HEK293 (cell line): ENCODE measurements around the gene GNMT.
A peak's percentile ranks its signal among the peaks of the same experiment; 100 is the strongest.

Experiments
- GLI4 ChIP-seq: fragments of 450-650 bp; formaldehyde crosslinking; IDR thresholded peaks from 2 replicates; pipeline ENCODE4 v1.5.1; 2016; ENCODE audit warnings: missing biosample characterization, missing genetic modification characterization
- HOXA7 ChIP-seq: sonication (generic); formaldehyde crosslinking; IDR thresholded peaks from 2 replicates; pipeline ENCODE4 v1.8.1; 2022; ENCODE audit warnings: missing genetic modification reagents, borderline replicate concordance
- SALL2 ChIP-seq: fragments of 450-650 bp; formaldehyde crosslinking; IDR thresholded peaks from 2 replicates; pipeline ENCODE4 v1.5.0; 2017; ENCODE audit warnings: missing biosample characterization, mild to moderate bottlenecking, missing genetic modification characterization, borderline replicate concordance
- SCRT1 ChIP-seq: fragments of 450-650 bp; formaldehyde crosslinking; IDR thresholded peaks from 2 replicates; pipeline ENCODE4 v1.5.1; 2016; ENCODE audit warnings: missing biosample characterization, missing genetic modification characterization, borderline replicate concordance
- SP2 ChIP-seq: fragments of 450-650 bp; formaldehyde crosslinking; IDR thresholded peaks from 2 replicates; pipeline ENCODE4 v1.5.1; 2016; ENCODE audit warnings: missing biosample characterization, missing genetic modification characterization
- TCF7L2 ChIP-seq: IDR thresholded peaks from 2 replicates; pipeline ENCODE4 v1.6.1; 2011; ENCODE audit warnings: low read depth, mild to moderate bottlenecking, inconsistent platforms, low read length, moderate library complexity, borderline replicate concordance
- ZBTB48 ChIP-seq: fragments of 450-650 bp; formaldehyde crosslinking; IDR thresholded peaks from 2 replicates; pipeline ENCODE4 v1.5.1; 2016; ENCODE audit warnings: missing biosample characterization, missing genetic modification characterization
- ZBTB8A ChIP-seq: fragments of 450-650 bp; formaldehyde crosslinking; IDR thresholded peaks from 2 replicates; pipeline ENCODE4 v1.5.1; 2016; ENCODE audit warnings: missing biosample characterization, missing genetic modification characterization
- ZNF112 ChIP-seq: fragments of 450-650 bp; formaldehyde crosslinking; IDR thresholded peaks from 2 replicates; pipeline ENCODE4 v1.5.0; 2017; ENCODE audit warnings: missing biosample characterization, missing genetic modification characterization
- ZNF211 ChIP-seq: fragments of 450-650 bp; formaldehyde crosslinking; IDR thresholded peaks from 2 replicates; pipeline ENCODE4 v1.5.1; 2016; ENCODE audit warnings: low read depth, missing biosample characterization, missing genetic modification characterization
- ZNF248 ChIP-seq: fragments of 450-650 bp; formaldehyde crosslinking; IDR thresholded peaks from 2 replicates; pipeline ENCODE4 v1.5.1; 2017; ENCODE audit warnings: missing biosample characterization, missing genetic modification characterization
- ZNF48 ChIP-seq: fragments of 450-650 bp; formaldehyde crosslinking; IDR thresholded peaks from 2 replicates; pipeline ENCODE4 v1.5.1; 2016; ENCODE audit warnings: missing biosample characterization, missing genetic modification characterization
- ZNF530 ChIP-seq: fragments of 450-650 bp; formaldehyde crosslinking; IDR thresholded peaks from 2 replicates; pipeline ENCODE4 v1.5.1; 2016; ENCODE audit warnings: low read depth, missing biosample characterization, missing genetic modification characterization
- ZNF571 ChIP-seq: fragments of 450-650 bp; formaldehyde crosslinking; IDR thresholded peaks from 2 replicates; pipeline ENCODE4 v1.5.0; 2017; ENCODE audit warnings: missing biosample characterization, missing genetic modification characterization
- ZNF623 ChIP-seq: fragments of 450-650 bp; formaldehyde crosslinking; IDR thresholded peaks from 2 replicates; pipeline ENCODE4 v1.5.1; 2016; ENCODE audit warnings: missing biosample characterization, missing genetic modification characterization
- TF ChIP-seq, protein P1 (sequence below): fragments of 450-650 bp; formaldehyde crosslinking; IDR thresholded peaks from 2 replicates; pipeline ENCODE4 v1.5.1; 2017; ENCODE audit warnings: missing biosample characterization, missing genetic modification characterization
- TF ChIP-seq, protein P2 (sequence below): fragments of 450-650 bp; formaldehyde crosslinking; IDR thresholded peaks from 2 replicates; pipeline ENCODE4 v1.5.1; 2016; ENCODE audit warnings: missing biosample characterization, missing genetic modification characterization
- TF ChIP-seq, protein P3 (sequence below): fragments of 450-650 bp; formaldehyde crosslinking; conservative IDR thresholded peaks from 2 replicates; pipeline ENCODE4 v1.5.1; 2016; ENCODE audit warnings: low read depth, missing biosample characterization, missing genetic modification characterization
- TF ChIP-seq, protein P4 (sequence below): fragments of 450-650 bp; formaldehyde crosslinking; IDR thresholded peaks from 2 replicates; pipeline ENCODE4 v1.5.1; 2016; ENCODE audit warnings: missing biosample characterization, missing genetic modification characterization
- TF ChIP-seq, protein P5 (sequence below): fragments of 450-650 bp; formaldehyde crosslinking; IDR thresholded peaks from 2 replicates; pipeline ENCODE4 v1.5.1; 2016; ENCODE audit warnings: missing biosample characterization, missing genetic modification characterization
- TF ChIP-seq, protein P6 (sequence below): fragments of 450-650 bp; formaldehyde crosslinking; IDR thresholded peaks from 2 replicates; pipeline ENCODE4 v1.5.1; 2016; ENCODE audit warnings: missing biosample characterization, missing genetic modification characterization
- TF ChIP-seq, protein P7 (sequence below): fragments of 450-650 bp; formaldehyde crosslinking; IDR thresholded peaks from 2 replicates; pipeline ENCODE4 v1.5.1; 2016; ENCODE audit warnings: missing biosample characterization, missing genetic modification characterization

GNMT gene

DNA sequence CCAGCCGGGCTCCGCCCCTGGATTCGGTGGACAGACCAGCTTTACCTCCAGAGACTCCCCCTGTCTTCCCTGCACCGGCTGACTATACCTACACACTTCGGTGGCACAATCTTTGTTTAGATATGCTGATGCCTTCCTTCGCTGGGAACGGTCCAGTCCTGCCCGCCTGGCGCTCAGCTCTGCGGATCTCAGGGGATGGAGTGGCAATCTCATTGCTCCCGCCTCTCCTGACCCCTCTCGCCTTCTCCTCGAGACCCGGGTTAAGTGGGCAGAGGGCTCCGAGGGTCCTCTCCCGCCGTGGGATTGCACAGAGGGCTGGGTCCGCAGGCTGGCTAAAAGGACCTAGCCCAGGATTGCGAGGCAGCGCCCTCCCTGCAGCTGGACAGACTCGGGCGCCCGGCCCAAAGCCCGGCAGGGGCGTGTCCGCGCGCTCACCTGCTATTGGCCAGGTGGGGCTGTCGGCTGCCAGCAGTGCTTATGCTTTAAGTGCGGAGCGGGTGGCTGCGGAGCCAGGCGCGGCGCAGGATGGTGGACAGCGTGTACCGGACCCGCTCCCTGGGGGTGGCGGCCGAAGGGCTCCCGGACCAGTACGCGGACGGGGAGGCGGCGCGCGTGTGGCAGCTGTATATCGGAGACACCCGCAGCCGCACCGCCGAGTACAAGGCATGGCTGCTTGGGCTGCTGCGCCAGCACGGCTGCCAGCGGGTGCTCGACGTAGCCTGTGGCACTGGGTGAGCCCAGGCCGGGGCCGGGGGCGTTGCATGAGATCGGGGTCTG lies at the start of gene GNMT (continued):
- TF ChIP-seq, protein P1, sequence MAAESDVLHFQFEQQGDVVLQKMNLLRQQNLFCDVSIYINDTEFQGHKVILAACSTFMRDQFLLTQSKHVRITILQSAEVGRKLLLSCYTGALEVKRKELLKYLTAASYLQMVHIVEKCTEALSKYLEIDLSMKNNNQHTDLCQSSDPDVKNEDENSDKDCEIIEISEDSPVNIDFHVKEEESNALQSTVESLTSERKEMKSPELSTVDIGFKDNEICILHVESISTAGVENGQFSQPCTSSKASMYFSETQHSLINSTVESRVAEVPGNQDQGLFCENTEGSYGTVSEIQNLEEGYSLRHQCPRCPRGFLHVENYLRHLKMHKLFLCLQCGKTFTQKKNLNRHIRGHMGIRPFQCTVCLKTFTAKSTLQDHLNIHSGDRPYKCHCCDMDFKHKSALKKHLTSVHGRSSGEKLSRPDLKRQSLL (tag by site-specific recombination): no peak
- TF ChIP-seq HOXA7 (CRISPR knock-in tag) (no peak), ZNF623 (tag by site-specific recombination) (no peak), SP2 (tag by site-specific recombination) (peak; percentile 71), ZNF530 (tag by site-specific recombination) (no peak), ZNF248 (tag by site-specific recombination) (no peak), GLI4 (tag by site-specific recombination) (no peak), ZNF571 (no peak), SALL2 (tag by site-specific recombination) (no peak), ZBTB8A (peak; percentile 67), TCF7L2 (no peak), ZNF211 (tag by site-specific recombination) (no peak), ZNF48 (tag by site-specific recombination) (no peak), ZNF112 (tag by site-specific recombination) (no peak), ZBTB48 (no peak), SCRT1 (tag by site-specific recombination) (no peak)
- TF ChIP-seq, protein P2, sequence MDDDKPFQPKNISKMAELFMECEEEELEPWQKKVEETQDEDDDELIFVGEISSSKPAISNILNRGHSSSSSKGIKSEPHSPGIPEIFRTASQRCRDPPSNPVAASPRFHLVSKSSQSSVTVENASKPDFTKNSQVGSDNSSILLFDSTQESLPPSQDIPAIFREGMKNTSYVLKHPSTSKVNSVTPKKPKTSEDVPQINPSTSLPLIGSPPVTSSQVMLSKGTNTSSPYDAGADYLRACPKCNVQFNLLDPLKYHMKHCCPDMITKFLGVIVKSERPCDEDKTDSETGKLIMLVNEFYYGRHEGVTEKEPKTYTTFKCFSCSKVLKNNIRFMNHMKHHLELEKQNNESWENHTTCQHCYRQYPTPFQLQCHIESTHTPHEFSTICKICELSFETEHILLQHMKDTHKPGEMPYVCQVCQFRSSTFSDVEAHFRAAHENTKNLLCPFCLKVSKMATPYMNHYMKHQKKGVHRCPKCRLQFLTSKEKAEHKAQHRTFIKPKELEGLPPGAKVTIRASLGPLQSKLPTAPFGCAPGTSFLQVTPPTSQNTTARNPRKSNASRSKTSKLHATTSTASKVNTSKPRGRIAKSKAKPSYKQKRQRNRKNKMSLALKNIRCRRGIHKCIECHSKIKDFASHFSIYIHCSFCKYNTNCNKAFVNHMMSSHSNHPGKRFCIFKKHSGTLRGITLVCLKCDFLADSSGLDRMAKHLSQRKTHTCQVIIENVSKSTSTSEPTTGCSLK (tag by site-specific recombination): no peak
- TF ChIP-seq, protein P3, sequence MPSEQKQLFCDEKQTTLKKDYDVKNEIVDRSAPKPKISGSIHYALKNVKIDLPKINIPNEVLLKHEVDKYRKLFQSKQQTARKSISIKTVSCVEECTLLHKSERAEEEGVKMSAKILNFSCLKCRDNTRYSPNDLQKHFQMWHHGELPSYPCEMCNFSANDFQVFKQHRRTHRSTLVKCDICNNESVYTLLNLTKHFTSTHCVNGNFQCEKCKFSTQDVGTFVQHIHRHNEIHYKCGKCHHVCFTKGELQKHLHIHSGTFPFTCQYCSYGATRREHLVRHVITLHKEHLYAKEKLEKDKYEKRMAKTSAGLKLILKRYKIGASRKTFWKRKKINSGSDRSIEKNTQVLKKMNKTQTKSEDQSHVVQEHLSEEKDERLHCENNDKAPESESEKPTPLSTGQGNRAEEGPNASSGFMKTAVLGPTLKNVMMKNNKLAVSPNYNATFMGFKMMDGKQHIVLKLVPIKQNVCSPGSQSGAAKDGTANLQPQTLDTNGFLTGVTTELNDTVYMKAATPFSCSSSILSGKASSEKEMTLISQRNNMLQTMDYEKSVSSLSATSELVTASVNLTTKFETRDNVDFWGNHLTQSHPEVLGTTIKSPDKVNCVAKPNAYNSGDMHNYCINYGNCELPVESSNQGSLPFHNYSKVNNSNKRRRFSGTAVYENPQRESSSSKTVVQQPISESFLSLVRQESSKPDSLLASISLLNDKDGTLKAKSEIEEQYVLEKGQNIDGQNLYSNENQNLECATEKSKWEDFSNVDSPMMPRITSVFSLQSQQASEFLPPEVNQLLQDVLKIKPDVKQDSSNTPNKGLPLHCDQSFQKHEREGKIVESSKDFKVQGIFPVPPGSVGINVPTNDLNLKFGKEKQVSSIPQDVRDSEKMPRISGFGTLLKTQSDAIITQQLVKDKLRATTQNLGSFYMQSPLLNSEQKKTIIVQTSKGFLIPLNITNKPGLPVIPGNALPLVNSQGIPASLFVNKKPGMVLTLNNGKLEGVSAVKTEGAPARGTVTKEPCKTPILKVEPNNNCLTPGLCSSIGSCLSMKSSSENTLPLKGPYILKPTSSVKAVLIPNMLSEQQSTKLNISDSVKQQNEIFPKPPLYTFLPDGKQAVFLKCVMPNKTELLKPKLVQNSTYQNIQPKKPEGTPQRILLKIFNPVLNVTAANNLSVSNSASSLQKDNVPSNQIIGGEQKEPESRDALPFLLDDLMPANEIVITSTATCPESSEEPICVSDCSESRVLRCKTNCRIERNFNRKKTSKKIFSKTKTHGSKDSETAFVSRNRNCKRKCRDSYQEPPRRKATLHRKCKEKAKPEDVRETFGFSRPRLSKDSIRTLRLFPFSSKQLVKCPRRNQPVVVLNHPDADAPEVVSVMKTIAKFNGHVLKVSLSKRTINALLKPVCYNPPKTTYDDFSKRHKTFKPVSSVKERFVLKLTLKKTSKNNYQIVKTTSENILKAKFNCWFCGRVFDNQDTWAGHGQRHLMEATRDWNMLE (tag by site-specific recombination): no peak
- TF ChIP-seq, protein P4, sequence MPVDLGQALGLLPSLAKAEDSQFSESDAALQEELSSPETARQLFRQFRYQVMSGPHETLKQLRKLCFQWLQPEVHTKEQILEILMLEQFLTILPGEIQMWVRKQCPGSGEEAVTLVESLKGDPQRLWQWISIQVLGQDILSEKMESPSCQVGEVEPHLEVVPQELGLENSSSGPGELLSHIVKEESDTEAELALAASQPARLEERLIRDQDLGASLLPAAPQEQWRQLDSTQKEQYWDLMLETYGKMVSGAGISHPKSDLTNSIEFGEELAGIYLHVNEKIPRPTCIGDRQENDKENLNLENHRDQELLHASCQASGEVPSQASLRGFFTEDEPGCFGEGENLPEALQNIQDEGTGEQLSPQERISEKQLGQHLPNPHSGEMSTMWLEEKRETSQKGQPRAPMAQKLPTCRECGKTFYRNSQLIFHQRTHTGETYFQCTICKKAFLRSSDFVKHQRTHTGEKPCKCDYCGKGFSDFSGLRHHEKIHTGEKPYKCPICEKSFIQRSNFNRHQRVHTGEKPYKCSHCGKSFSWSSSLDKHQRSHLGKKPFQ (tag by site-specific recombination): no peak
- TF ChIP-seq, protein P5, sequence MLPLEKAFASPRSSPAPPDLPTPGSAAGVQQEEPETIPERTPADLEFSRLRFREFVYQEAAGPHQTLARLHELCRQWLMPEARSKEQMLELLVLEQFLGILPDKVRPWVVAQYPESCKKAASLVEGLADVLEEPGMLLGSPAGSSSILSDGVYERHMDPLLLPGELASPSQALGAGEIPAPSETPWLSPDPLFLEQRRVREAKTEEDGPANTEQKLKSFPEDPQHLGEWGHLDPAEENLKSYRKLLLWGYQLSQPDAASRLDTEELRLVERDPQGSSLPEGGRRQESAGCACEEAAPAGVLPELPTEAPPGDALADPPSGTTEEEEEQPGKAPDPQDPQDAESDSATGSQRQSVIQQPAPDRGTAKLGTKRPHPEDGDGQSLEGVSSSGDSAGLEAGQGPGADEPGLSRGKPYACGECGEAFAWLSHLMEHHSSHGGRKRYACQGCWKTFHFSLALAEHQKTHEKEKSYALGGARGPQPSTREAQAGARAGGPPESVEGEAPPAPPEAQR: no peak
- TF ChIP-seq, protein P6, sequence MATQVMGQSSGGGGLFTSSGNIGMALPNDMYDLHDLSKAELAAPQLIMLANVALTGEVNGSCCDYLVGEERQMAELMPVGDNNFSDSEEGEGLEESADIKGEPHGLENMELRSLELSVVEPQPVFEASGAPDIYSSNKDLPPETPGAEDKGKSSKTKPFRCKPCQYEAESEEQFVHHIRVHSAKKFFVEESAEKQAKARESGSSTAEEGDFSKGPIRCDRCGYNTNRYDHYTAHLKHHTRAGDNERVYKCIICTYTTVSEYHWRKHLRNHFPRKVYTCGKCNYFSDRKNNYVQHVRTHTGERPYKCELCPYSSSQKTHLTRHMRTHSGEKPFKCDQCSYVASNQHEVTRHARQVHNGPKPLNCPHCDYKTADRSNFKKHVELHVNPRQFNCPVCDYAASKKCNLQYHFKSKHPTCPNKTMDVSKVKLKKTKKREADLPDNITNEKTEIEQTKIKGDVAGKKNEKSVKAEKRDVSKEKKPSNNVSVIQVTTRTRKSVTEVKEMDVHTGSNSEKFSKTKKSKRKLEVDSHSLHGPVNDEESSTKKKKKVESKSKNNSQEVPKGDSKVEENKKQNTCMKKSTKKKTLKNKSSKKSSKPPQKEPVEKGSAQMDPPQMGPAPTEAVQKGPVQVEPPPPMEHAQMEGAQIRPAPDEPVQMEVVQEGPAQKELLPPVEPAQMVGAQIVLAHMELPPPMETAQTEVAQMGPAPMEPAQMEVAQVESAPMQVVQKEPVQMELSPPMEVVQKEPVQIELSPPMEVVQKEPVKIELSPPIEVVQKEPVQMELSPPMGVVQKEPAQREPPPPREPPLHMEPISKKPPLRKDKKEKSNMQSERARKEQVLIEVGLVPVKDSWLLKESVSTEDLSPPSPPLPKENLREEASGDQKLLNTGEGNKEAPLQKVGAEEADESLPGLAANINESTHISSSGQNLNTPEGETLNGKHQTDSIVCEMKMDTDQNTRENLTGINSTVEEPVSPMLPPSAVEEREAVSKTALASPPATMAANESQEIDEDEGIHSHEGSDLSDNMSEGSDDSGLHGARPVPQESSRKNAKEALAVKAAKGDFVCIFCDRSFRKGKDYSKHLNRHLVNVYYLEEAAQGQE: peak; percentile 33; the same call in 1 of the 2 replicates
- TF ChIP-seq, protein P7, sequence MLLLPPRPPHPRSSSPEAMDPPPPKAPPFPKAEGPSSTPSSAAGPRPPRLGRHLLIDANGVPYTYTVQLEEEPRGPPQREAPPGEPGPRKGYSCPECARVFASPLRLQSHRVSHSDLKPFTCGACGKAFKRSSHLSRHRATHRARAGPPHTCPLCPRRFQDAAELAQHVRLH (tag by site-specific recombination): no peak
